BLaER1 treated with 17β-estradiol and CSF1 and Interleukin-3, amounts not matched to agents 10 nM and 100 nM (cell line): ENCODE measurements around the gene RAB35.

ENCODE experiments used
- H3K27ac ChIP-seq, 11 experiments: shearing (Covaris generic); formaldehyde crosslinking; 2 replicates each; pipeline ENCODE4 v1.8.1; 2022
- H3K27me3 ChIP-seq, 11 experiments: shearing (Covaris generic); formaldehyde crosslinking; 2 replicates each; pipeline ENCODE4 v1.8.1; 2022
- H3K36me3 ChIP-seq, 11 experiments: shearing (Covaris generic); formaldehyde crosslinking; 2 replicates each; pipeline ENCODE4 v1.8.1; 2022
- H3K4me1 ChIP-seq, 10 experiments: shearing (Covaris generic); formaldehyde crosslinking; 2 replicates each; pipeline ENCODE4 v1.8.1; 2022
- H3K4me2 ChIP-seq, 11 experiments: shearing (Covaris generic); formaldehyde crosslinking; 2 replicates each; pipeline ENCODE4 v1.8.1; 2022
- H3K4me3 ChIP-seq, 10 experiments: shearing (Covaris generic); formaldehyde crosslinking; 2 replicates each; pipeline ENCODE4 v1.8.1; 2022
- H3K9ac ChIP-seq, 11 experiments: shearing (Covaris generic); formaldehyde crosslinking; 2 replicates each; pipeline ENCODE4 v1.8.1; 2022
- H3K9me3 ChIP-seq, 11 experiments: shearing (Covaris generic); formaldehyde crosslinking; replicated peaks in 1 of 11; 2 replicates each; pipeline ENCODE4 v1.8.1; 2022
- H4K20me1 ChIP-seq, 11 experiments: shearing (Covaris generic); formaldehyde crosslinking; 2 replicates each; pipeline ENCODE4 v1.8.1; 2022
- Cebpa-rat ChIP-seq, 11 experiments: shearing (Covaris generic); IDR thresholded peaks; 2 replicates each; pipeline ENCODE4 v1.8.1; 2022

Gene RAB35

DNA sequence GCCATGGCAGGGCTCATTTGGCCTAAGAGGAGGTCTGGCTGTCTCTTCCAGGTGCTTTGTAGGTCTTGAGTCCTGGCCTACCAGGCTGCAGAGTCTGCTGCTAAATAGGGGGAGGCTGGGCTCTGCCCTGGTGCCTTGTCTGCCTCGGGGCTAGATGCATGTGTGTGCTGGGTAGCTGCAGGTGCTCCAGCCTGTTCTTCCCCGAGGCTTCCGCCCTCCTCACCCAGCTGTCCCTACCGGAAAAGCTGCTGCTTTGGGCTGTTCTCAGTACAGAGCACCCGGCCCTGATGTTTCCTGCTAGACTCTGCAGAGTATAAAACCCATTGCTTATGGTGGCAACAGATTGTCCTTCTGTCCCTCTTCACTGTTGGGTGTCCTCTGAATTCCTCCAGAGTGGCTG, 37.7 kb downstream of the RAB35 start:
- peak overlapping the region; percentile 51 to 86 (median 79) for H3K4me2 ChIP-seq
- H3K9ac ChIP-seq: peak overlapping the region in 4 of 11 experiments; percentile 36 to 60 (median 43); a peak in 7 of 22 replicates
- peaks cover 44 to 64% (median 59%) of the 10 kb centered on the region in 10 experiments for H3K4me1 ChIP-seq
- no peaks in the 10 kb centered on the region for H3K27me3 ChIP-seq
- H3K9me3 ChIP-seq: no peaks in the 10 kb centered on the region
- H3K4me3 ChIP-seq: peak overlapping the region in 1 of 10 experiments; percentile 0; a peak in 1 of 20 replicates
- H3K36me3 ChIP-seq: no peaks in the 10 kb centered on the region
- no peak for TF ChIP-seq Cebpa-rat (IDR thresholded peaks at IDR 0.05)
- H4K20me1 ChIP-seq: peaks cover 0 to 8% (median 0%) of the 10 kb centered on the region in 11 experiments; a peak in 2 of 22 replicates
- H3K27ac ChIP-seq: peak overlapping the region in 7 of 11 experiments; percentile 31 to 73 (median 47); a peak in 13 of 22 replicates

DNA sequence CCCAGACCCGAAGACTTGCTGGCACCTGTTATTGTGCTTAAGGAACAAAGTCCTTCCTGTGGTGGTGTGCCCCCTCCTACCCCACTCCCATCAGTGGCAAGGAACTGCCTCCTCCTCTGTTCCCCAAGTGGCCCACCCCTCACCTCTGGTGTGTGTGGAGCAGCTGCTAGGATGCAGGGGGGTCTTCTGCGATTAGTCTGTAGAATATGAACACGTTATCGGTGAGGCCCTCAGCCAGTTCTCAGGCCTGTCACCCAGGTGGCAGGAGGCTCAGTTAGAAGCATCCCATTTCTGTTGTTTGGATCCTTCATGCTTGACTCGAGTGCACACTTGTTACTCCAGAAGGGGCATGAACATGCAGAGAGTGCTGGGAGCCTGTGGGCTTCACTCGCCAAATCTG, 39.3 kb downstream of the RAB35 start:
- Histone ChIP-seq H3K4me2 (peak overlapping the region in 10 of 11 experiments; percentile 18 to 86 (median 80); a peak in 19 of 22 replicates), H3K27me3 (no peaks in the 10 kb centered on the region), H3K9ac (peak overlapping the region in 2 of 11 experiments; percentile 6 to 8; a peak in 1 of 22 replicates), H3K27ac (no peak overlapping the region), H3K4me1 (peaks cover 44 to 64% (median 59%) of the 10 kb centered on the region in 10 experiments), H3K4me3 (no peak overlapping the region), H4K20me1 (peaks cover 0 to 8% (median 0%) of the 10 kb centered on the region in 11 experiments; a peak in 2 of 22 replicates), H3K9me3 (no peaks in the 10 kb centered on the region), H3K36me3 (no peaks in the 10 kb centered on the region)
- no peak for TF ChIP-seq Cebpa-rat (IDR thresholded peaks at IDR 0.05)

DNA sequence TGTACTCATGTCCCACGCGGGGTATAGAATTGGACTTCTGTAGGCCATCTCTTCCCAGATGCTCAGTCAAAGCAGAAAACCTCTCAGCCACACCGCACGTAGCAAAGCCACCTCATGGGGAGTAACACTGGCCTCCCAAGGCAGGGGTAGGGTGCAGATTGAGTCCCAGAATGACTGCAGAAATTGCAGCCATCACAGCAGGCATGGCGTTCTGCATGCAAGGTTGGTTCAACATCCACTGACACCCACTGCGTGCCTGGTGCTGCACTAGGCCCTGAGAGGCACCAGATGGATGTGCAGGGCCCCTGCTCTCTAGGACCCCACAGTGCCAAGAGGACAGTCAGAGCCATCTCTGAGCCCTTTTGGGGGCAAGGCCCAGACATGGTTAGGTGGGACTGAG, 39.9 kb downstream of the RAB35 start:
- no peak overlapping the region for H3K4me3 ChIP-seq
- no peak overlapping the region for H3K27ac ChIP-seq
- H3K36me3 ChIP-seq: 0 out of 22 replicates have a peak, but pooled peaks cover 0 to 3% (median 0%) of the 10 kb centered on the region in 11 experiments
- H3K9me3 ChIP-seq: no peaks in the 10 kb centered on the region
- H3K9ac ChIP-seq: peak overlapping the region in 1 of 11 experiments; percentile 6; a peak in 1 of 22 replicates
- H3K27me3 ChIP-seq: no peaks in the 10 kb centered on the region
- peaks cover 44 to 64% (median 59%) of the 10 kb centered on the region in 10 experiments for H3K4me1 ChIP-seq
- no peak for TF ChIP-seq Cebpa-rat (IDR thresholded peaks at IDR 0.05)
- H3K4me2 ChIP-seq: peak overlapping the region in 9 of 11 experiments; percentile 47 to 86 (median 81); a peak in 17 of 22 replicates
- peaks cover 0 to 8% (median 0%) of the 10 kb centered on the region in 11 experiments; a peak in 2 of 22 replicates for H4K20me1 ChIP-seq

DNA sequence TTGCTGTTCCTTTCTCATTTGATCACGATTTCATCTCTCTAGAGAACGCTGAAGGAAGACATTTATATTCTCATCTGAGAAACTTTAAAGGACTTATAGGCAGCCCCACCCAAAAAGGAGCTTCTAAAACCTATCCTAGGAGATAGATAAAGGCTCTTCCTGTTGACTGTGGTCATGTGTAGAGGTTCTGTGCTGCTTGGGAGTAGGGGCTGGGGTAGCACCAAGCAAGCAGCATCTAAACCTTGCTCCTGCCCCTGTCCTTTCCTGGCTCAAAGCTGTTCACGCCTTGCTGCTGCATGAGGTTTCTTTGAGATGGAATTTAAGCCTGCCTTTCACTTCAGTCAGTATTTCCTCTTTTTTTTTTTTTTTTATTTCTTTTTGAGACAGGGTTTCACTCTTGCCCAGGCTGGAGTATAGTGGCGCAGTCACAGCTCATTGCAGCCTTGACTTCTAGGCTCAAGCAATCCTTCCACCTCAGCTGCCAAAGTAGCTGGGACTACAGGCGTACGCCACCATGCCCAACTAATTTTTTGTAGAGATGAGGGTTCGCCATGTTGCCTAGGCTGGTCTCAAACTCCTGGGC, 41.4 kb downstream of the RAB35 start:
- Histone ChIP-seq H3K9me3 (no peaks in the 10 kb centered on the region), H3K27me3 (no peaks in the 10 kb centered on the region), H4K20me1 (peaks cover 0 to 8% (median 0%) of the 10 kb centered on the region in 11 experiments; a peak in 2 of 22 replicates), H3K4me3 (no peak overlapping the region), H3K4me1 (peaks cover 43 to 56% (median 53%) of the 10 kb centered on the region in 10 experiments), H3K9ac (no peak overlapping the region), H3K4me2 (peak overlapping the region; percentile 21 to 86 (median 53); a peak in 21 of 22 replicates), H3K27ac (no peak overlapping the region), H3K36me3 (0 out of 22 replicates have a peak, but pooled peaks cover 0 to 5% (median 0%) of the 10 kb centered on the region in 11 experiments)
- no peak for TF ChIP-seq Cebpa-rat (IDR thresholded peaks at IDR 0.05)

DNA sequence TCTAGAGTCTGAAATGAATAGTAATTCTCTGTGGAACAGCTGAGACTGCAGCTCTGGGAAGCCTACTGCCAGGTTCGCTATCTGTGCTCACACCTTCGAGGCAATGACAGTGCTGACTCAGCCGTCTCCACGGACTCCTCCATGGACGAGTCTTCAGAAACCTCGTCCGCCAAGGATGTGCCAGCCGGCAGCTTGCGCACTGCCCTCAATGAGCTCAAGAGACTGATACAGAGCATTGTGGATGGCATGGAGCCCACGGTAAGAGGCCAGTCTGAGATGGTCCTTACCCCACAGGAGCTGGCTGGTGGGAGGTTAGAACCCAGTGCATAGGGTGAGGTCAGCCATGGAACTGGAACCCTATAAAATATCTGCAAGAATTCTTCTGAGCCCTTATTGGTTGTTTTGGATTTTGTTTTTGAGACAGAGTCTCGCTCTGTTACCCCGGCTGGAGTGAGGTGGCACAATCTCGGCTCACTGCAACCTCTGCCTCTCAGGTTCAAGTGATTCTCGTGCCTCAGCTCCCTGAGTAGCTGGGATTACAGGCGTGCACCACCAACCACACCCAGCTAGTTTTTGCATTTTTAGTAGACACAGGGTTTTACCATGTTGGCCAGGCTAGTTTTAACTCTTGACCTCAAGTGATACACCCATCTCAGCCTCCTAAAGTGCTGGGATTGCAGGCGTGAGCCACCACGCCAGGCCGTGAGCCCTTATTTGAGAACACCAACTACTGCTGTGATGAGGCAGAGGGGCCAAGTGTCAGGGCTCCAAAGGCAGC, 43.9 kb downstream of the RAB35 start:
- no peaks in the 10 kb centered on the region for H3K27me3 ChIP-seq
- no peak for TF ChIP-seq Cebpa-rat (IDR thresholded peaks at IDR 0.05)
- H3K4me2 ChIP-seq: no peak overlapping the region
- no peaks in the 10 kb centered on the region for H3K9me3 ChIP-seq
- H3K9ac ChIP-seq: no peak overlapping the region
- H3K36me3 ChIP-seq: 0 out of 22 replicates have a peak, but pooled peaks cover 0 to 5% (median 0%) of the 10 kb centered on the region in 11 experiments
- H4K20me1 ChIP-seq: no peaks in the 10 kb centered on the region
- H3K27ac ChIP-seq: no peak overlapping the region
- peaks cover 18 to 40% (median 30%) of the 10 kb centered on the region in 10 experiments for H3K4me1 ChIP-seq
- H3K4me3 ChIP-seq: no peak overlapping the region

DNA sequence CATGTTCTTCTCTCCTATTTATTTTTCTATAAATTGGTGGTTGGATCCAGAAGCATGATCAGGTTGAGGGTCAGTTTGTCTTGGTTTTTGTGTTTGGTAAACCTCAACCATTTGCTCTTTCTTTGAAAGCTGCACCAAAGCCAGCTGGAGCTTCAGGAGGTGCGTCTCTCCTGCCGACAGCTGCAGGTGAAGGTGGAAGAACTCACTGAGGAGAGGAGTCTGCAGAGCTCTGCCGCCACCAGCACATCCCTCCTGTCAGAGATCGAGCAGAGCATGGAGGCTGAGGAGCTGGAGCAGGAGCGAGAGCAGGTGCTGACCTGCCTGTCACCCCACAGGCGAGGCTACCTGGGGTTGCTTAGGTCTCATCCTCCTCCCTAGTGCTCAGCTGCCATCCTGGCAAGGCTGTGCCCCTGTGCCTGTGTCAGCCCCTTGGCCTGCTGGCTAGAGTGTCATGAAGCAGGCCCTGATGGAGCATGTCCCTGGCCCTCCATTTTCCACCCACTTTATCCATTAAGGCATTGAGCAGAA, 45.0 kb downstream of the RAB35 start:
- Histone ChIP-seq H3K27ac (no peak overlapping the region), H3K4me1 (peaks cover 14 to 29% (median 20%) of the 10 kb centered on the region in 10 experiments), H3K4me2 (no peak overlapping the region), H3K36me3 (0 out of 22 replicates have a peak, but pooled peaks cover 0 to 5% (median 0%) of the 10 kb centered on the region in 11 experiments), H4K20me1 (no peaks in the 10 kb centered on the region), H3K27me3 (no peaks in the 10 kb centered on the region), H3K9me3 (no peaks in the 10 kb centered on the region), H3K9ac (no peak overlapping the region), H3K4me3 (no peak overlapping the region)
- TF ChIP-seq Cebpa-rat (IDR thresholded peaks at IDR 0.05): no peak

DNA sequence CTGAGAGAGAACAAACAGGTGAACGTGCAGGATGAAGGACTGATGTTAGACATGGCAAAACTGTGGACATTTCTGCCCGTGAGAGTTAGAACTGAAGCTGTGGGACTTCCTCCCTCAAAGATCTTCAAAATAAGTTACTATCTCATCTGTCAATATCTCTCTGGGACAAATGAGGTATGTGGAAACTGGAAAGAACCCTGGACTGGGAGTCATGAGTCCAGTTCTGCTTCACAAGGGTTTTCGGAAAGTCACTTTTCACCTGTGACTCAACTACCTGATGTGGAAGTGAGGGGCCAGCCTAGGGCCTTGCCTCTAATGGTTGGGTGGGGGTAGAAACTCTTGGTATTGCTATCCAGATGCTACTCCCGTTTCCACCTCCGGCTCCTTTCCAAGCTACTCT, 47.3 kb downstream of the RAB35 start:
- Histone ChIP-seq H4K20me1 (no peaks in the 10 kb centered on the region), H3K9me3 (no peaks in the 10 kb centered on the region), H3K9ac (no peak overlapping the region), H3K4me1 (peaks cover under 1 to 11% (median 3%) of the 10 kb centered on the region in 10 experiments; a peak in 18 of 20 replicates), H3K27ac (no peak overlapping the region), H3K36me3 (0 out of 22 replicates have a peak, but pooled peaks cover 0 to 5% (median 0%) of the 10 kb centered on the region in 11 experiments), H3K4me2 (no peak overlapping the region), H3K4me3 (no peak overlapping the region), H3K27me3 (no peaks in the 10 kb centered on the region)
- no peak for TF ChIP-seq Cebpa-rat (IDR thresholded peaks at IDR 0.05)

DNA sequence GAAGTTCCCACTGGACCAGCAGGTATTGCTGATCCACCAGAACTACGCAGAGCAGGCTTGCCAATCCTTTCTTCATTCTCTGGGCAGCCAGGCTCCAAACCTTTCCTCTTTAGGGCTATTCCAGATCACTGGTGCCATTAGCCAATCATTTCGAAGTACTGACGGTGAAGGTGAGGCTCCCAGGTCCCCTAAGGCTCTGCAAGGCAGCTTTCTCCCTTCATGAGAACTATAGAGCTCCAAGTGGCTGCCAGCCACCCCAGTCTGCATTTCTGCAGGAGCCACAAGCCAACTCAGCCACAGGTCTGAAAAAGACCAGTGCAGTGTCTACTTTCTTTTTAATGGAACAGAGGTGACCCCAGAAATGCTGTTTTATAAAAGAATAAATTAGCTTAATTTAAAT, 48.7 kb downstream of the RAB35 start:
- H3K4me3 ChIP-seq: no peak overlapping the region
- no peak overlapping the region for H3K9ac ChIP-seq
- TF ChIP-seq Cebpa-rat (IDR thresholded peaks at IDR 0.05): no peak
- no peak overlapping the region for H3K27ac ChIP-seq
- H3K4me1 ChIP-seq: peaks cover 0 to 11% (median 2%) of the 10 kb centered on the region in 10 experiments; a peak in 5 of 20 replicates
- no peaks in the 10 kb centered on the region for H3K27me3 ChIP-seq
- 0 out of 22 replicates have a peak, but pooled peaks cover 0 to 5% (median 0%) of the 10 kb centered on the region in 11 experiments for H3K36me3 ChIP-seq
- no peaks in the 10 kb centered on the region for H4K20me1 ChIP-seq
- H3K4me2 ChIP-seq: 0 out of 22 replicates have a peak overlapping the region, but pooled peaks of 2 of the 11 experiments have one; percentile 15 to 29
- H3K9me3 ChIP-seq: no peaks in the 10 kb centered on the region
